ENCODE measurements around the gene MACROD2.

Gene MACROD2

DNA sequence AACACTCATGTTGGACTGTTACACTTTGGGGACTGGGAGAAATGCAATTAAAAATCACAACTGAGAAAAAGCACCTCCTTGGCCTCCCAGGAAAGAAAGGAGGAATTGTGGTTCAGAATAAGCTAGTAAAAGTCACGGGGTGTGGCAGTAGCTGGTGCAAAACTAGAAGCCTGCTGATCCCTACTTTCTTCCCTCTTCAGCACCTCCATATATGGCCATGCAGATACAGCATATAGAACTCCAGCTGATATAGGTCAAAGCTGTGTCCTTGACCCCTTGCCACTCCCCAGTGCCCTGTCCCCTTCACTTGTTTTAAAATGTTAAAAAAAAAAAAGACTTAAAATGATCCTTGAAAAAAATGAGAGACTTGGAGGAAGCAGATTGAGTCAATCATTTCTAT lies 347.6 kb downstream of the MACROD2 start:
- DNase-seq = no peak

DNA sequence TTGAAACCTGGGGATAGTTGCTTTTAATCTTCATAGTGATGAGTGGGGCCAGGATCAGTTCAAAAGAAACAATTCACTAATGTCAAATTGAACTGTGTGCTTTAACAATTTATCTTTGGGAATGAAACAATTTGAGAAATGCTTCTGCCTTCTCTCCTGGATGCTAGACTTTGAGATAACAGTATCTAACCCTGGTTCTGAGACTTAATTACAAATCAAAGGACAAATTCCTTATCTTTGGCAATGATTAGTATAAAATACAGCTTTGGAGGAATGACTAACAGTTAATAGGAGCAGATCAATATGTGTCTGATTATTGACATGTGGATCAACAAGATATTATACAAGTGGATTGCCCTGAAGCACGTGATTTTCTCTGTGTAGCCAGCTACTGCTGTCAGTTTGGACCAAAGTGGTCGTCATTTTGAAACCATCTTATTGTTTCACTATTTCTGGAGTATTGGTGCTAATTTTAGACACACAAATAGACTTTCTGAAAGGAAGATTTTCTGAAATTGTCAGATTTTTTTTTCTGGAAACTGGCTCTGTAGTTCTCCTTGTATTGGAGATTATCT lies 348.3 kb downstream of the MACROD2 start:
- DNase-seq = no peak

DNA sequence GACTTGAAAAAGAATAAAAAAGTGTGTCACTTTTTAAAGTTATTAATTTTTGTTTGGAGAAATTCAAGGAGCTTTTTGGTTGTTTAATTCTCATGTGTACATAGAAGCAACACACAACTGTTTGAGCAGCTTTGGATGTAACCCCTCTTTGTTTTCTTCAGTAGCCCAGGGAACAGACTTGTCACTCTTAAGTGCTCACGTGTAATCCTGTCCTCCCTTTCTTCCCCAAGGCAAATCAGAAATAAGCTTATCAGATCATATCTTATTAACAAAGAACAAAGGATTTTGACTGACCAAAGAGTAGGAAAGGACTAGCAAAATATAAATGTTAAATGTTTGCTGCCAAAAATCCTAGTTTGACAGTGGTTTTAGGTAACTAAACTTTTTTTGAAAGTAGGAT lies 349.4 kb downstream of the MACROD2 start:
- DNase-seq = no peak

DNA sequence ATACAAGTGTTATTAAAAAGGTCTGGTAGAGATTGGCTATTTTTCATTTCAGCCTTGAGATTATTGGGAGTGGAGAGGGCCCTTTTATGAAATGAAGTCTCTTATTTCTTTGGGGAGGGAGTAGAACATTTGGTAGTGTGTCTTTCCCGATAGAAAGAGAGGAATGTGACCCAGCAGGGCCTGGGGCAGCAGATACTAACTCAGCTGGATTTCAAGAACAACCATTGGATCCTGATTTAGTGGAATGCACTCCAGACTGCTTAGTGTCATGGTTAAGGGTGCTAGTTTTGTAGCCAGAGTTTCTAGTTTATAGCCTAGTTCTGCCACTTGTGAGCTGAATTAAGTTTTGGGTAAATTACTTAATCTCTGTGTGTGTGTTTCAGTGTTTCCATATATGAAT lies 360.5 kb downstream of the MACROD2 start:
- no peak for DNase-seq

DNA sequence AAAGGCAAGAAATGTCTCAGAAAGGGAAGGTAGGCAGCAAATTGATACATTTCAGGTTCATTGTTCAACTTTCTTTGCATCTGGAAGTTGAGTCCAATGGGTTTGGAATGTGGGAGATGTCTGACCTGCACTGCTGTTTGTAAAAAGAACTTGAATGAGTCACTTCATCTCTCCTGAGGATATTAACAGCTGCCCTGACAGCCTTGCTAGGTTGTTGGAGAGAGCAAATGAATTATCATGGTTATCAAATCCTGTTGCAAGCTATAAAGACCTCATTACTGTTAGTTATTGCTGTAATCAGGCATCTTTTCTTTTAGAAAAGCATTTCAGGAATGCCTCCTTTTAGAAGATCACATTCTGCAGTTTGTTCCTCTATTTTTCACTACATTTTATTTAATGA lies 365.1 kb downstream of the MACROD2 start:
- DNase-seq = no peak

DNA sequence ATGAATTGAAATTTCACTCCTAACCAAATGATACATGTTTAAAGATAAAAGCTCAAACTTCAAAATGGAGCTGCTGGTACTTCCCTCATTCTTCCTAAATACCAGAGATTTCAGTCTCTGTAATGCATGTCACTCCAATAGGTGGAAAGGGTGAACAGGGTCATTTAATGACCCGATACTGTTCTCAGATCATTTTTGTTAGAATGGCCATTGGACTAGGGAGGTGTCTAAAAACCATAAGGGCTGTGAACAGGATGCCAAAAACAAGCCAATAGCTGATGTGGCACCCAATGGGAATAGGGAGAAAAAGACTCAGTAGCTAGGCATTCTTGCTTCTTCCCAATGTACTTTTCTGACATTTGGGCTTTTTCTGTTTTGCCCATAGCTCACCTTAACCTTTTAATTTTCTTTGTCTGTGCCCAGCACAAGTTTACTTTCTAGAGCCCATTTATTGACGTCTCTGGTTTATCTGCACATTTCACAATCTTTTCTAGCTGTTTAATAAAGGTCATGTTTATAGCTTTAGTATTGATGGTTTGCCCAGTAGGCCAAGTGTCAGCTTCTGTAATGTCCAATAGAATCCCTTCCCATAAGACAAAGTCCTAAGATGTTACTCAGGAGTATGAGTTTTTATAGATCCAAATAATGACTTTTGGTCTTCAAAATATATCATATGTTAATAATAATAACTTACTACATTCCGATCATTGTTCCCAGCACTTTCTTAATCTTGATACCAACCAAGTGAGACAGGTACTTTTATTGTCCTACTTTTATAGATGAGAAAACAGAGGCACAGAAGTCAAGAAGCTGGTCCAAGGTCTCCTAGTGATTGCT lies 366.4 kb downstream of the MACROD2 start:
- DNase-seq = no peak

DNA sequence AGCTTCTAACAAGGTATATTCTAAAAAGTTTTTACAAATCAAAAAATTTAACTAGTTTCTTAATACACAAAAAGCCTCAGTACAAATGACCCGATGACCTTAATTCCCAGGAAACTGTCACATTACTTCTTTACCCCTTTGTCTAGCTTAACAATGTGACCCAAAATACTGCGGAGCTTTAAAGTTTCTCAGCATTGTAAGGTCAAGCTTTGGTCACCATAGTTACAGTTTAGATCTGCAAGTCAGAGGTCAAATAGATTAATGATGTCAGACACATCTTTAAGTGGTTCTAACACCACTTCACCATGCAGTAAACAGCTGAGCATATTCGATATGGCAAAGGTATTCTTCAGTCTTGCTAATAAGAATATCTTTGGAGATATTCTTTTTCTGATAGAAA lies 378.9 kb downstream of the MACROD2 start:
- DNase-seq = no peak

DNA sequence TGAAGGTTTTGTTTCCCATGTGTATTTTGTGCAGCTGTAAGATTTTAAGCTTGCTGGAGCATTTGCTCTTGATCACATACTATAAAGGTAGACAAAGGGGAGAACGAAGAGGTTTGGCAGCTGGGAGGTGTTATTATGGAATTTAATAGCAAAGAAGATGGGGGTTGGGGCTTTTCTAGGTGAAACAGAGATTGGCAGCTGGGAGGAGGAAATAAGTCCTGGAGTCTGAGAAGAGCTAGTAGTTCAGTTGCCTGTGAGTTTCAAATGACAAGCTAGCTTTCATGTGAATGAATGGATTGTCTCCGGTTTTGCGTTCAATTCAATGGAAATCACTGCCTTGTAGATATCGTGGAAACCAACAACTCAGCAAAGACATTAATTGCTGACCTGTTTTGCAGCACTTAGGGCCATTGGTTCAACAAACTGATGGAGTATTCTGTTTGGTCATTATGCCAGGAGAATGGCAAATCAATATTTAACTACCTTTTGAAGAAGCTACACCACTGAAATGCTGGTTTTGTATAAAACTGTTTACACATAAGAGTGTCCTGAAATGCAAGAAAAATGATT lies 380.2 kb downstream of the MACROD2 start:
- no peak for DNase-seq

DNA sequence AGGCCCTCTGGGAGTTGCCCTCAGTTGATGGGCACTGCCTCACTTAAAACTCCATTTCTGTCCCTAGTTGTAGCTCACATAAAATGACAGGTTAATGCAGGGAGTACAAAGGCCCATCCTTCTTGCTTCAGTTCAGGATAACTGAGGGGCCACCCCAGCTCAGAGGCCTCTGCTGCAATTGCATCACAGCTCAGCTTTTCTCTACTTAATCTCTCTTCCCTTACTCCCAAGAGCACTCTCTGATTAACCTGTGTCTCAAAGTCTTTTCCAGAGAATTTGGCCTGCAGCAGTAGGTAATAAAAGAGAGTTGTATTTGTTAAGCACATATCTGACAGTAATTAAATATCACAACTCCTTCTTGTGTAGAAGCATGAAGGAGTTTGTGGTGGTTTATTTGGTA lies 383.0 kb downstream of the MACROD2 start:
- no peak for DNase-seq

DNA sequence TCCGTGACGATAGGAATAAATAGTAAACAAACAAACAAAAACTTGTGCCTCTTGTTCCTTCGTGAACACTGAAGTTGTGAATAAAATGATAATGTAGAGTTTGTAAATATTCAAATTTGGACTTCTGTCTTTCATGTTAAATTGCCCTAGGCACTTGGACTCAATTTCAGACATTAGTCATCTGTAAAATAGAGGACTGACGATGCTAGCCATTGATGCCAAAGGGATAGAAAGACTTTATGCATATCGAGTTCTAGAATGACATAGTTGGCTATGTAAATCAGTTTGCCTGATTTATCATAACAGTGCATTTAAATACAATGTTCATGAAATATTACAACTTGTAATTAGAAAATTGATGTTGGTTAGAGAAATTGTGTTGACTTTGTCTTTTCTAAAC lies 388.0 kb downstream of the MACROD2 start:
- DNase-seq = no peak

DNA sequence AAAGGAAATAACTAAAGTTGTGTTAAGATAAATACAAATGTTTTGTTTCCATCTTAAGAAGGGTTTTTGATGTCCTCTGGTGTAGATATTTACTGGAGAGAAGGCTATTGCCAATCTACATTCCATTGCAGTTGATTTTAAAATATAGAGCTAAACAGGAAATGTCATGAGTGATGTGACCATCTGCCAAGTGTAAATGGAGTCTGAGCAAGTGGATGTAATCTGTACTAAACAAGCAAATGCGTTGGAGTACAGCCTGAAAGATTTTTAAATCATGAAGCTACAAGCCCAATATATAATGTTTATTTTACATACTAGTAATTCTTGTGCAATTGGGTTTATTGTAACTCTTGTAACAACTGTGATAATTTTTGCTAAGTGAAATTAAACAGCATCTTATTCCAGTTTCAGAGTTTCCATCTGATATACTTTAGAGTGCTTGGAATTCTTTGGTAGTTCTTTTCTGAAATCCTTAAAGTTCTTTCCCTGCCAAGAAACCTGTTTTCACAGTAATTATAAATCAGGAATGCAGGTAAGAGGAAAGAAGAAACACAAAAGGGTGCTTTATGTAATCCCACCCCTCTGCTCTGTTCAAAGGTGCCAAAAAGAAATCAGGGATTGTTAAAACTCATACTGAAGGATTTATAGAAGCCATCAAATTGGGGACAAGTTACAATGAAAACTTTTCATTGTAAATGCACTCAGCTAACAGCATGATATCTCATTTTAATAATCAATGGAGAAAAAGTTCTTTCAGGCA lies 389.3 kb downstream of the MACROD2 start:
- DNase-seq = no peak

DNA sequence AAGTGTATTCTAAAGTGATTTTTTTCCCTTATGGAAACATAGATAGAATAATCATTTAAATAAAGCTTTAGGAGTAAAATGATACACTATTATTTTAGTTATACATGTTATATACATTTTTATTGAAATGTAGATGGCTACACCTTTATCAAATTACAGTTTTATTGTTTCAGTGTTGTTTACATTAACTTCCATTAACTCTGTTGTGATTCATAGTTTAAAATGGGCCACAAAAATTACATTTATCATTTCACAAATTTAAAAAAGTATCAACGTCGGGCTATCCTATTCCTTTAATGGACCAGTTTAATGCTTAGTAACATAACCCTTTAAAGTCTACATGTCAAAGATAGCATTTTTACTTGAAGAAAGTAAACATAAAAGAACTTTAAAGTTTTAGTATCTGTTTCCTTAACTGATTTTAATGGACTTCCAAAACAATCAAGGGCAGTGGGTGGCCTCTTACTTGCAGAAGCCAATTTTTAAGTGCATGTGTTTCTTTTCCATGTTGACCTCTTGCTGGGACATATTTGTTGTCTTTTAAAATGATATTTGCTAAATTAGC lies 389.9 kb downstream of the MACROD2 start:
- DNase-seq = no peak

DNA sequence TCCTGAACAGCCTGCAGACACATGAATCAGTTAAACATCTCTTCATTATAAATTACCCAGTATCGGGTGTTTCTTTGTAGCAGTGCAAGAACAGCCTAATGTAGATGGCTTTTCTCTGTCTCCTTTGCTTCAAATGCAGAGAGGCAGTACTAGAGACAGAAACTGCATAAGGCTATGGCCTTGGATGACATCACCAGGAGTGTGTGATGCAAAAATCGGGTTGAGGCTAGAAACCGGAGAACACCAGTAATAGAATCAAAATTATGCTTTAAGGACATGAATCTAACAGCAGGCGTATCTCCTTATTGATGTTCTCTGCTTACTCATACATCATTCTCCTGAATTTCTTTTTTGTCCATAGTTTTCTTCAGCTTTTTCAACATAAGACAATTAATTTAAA lies 391.4 kb downstream of the MACROD2 start:
- DNase-seq = no peak

DNA sequence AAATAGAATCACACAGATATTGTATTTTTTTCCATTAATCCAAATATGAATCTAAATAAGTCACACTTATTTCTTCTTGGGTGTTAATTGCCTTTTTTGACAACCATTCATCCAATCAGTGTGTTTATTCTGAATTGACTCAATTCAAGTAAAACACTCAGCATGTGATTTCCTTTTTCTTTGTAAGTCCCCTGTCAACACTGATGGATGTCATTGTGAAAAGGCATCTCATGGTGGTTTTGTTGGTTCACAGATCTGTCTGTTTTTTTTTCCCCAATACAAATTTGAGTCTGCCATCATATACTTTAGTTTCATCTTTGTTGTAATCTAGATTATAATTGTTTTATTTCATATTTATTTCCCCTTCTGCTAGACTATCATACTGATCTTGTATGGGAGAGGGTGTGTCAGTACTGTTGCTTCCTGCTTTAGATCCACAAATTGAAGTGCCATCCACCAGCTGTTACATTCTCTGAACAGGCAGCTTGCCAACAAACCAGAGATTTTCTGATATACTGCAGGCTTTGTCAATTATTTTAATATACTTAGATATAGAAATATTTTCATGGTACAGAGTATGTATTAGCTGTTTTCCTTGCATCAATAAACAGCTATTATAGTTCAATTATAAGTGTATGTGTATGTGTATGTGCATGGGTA lies 406.3 kb downstream of the MACROD2 start:
- no peak for DNase-seq

DNA sequence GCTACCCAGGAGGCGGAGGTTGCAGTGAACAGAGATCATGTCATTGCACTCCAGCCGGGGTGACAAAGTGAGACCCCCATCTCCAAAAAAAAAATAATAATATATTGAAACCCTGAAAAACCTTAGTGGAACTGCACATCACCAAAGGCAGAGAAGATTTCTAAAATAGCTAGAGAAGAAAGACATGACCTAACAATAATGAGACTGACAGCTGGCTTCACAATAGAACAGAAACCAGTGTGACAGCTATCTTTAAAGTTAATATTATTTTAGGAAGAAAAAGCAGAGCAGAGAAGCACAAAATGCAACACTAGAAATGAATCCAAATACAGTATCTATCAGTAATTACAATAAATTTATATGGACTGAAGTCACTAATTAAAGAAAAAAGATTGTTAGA lies 409.2 kb downstream of the MACROD2 start:
- DNase-seq = no peak

DNA sequence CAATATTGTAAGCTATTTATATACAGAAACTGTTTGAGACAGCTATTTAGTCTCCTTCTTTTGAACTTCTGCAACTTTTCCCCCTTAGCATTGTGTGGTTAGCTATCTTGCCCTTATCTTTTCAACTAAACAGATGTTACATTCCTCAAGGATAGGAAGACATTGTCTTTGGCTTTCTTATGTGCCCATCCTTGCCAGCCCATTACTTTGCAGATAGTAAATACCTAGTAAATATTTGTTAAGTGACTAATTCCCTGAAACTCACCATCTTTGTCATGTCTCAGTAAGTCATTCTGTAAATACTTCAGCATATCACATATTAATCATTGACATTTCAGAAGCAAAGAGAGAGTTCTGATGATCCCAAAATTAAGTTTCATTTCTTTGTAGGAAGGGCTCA lies 411.2 kb downstream of the MACROD2 start:
- no peak for DNase-seq

DNA sequence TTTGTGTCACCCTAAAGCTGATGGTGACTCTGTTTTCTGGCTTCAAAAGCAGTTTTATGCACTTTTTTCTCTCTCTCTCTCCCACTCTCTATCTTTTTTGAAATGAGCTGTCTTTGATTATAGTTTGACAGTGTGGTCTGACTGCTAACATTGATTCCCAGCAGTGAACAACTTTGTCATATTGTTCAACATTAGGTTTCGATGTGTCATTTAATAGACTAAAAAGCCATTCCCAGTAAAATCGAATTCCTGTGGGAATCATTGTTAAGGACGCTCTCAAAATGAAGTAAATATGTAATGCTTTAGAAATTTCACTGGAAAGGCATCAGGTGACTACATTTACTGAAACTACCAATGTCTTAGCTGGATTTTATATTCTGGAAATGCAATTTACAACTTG lies 412.0 kb downstream of the MACROD2 start:
- no peak for DNase-seq

DNA sequence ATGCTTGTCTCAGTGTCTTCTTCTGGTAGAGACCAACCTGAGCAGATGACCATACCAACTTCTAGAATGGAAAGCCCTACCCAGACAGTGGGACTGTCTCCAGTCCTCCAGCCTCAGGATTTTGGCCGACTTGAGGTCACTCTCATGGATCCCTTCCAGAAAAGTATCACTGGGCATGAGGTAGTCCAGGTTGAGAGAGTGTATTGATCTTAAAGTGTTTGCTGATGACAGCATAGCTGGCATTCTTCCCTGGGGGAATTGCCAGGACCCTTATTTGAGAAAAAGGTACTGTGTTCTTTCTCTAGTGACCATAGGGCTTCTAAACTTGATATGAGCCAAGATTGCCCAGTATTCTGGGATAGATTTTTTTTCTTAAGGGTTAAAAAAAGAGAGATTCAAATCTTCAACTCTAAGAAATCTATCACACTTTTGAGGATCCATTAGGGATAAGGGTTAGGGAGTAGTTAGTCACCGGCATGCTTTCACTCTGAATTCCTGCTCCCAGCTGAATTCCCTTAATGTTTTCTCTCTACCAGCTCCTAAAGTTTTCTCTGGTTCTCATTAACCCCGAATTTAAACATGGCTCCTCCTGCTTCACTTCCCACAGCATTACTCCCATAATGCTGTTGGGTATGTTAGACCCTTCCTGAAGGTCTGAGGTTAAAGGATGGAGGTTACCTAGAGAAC lies 415.7 kb downstream of the MACROD2 start:
- no peak for DNase-seq

DNA sequence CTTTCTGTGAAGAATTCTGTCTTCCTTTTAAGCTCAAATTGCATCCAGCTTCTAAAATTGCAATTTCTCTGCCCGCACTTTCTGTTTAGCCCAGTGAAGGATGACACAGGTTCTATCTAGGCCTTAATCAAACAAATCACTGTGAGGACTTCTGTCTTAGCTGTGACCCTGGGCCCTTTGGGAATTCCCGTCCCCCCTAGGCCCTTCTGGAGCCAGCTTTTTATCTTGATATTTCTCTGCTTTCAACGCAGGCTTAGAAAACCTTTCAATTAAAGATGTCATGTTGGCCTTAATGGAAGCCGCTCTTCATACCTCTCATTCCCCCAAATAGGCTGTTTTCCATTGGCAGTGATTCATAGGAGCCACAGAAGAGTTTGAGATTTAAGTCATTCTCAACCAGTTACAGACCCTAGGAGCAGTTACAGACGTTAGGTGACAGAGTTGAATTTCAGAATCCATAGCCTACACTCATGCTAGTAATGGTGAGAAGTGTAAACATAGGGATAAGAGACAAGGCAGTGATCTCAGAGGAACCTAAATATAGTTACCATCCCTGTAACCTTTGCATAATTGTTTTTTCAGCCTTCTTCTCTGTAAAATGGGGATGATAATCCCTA lies 416.9 kb downstream of the MACROD2 start:
- no peak for DNase-seq

DNA sequence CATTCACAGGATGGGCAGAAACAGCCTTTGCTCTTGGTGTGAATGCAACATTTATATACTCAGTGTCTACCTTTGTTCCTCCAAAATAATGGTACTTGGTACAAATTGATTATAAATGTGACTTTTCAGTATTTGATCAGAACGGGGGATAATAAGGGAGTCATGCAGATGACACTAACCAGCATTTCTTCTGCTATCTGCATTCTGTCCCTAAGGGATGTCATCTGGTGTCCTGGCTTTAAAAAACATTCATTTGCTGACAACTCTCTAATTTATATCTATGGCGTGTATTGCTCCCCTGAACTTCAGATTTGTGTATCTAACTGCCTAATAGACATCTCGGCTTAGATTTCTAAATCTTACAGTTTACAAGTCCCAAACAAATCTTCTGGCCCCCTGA lies 418.5 kb downstream of the MACROD2 start:
- no peak for DNase-seq

DNA sequence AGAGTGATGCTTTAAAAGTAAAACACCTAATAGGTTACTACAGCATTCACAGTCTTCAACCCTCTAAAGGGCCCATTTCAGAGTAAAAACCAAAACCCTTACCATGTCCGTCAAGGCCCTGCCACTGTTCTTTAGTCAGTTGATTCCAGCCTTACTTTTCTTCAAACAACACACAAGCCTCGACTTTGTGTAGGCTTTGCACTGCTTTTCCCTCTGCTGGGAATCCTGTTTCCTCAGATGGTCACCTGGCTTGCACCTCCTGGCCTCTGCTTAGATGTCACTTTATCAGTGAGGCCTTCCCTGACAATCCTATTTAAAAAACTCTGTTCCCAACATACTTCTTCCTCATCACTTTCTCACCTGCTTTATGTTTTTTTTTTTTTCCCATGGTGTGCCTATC lies 419.2 kb downstream of the MACROD2 start:
- no peak for DNase-seq

DNA sequence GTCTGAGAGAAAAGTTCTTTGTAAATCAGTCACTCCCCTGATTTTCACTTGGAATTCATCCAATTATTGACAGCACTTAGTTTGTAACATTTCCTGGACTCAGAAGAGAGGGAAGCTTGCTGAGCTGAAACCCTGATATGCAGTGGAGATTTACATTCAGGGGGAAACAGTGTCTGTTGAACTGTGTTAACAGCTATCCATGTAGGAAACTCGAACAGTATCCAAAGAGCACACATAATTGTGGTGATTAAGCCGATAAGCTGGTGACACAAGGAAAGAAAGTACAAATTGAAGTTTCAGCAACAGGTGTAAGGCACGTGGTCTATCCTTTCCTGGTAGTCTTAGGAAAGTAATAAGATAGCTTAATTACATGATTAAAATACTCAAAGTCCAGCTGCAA lies 420.2 kb downstream of the MACROD2 start:
- DNase-seq = no peak
